A549 (cell line): ENCODE data around the gene RRP12. TPM values are rescaled to one million over a fixed set of nuclear protein-coding genes. Genes with fewer than 3 reads are reported as not detected.
A peak's percentile ranks its signal among the peaks of the same experiment; 100 is the strongest.

ENCODE experiments used
- ATAC-seq, 2 experiments: fragments of 200-7000 bp in 1 of 2; fragments of >200 bp in 1 of 2; cut with Nextera tagmentation in 1 of 2; cut with Tn5 transposase in 1 of 2; 3 replicates each; pipeline versions ENCODE4 v1.8.0 to v1.9.1; 2018 to 2020; ENCODE audit warnings: mild to moderate bottlenecking in 1 of 2, moderate library complexity in 1 of 2
- CTCF ChIA-PET: fragments of 300-600 bp; sonication (Branson Sonifier 250); formaldehyde crosslinking; extraction: SDS; loops from one replicate; lab custom pipeline; 2021; ENCODE audit warnings: antibody characterized with exemption, inconsistent platforms; lab: Yijun Ruan, JAX
- POLR2A ChIA-PET: fragments of 350-600 bp; formaldehyde crosslinking; extraction: SDS; loops from one replicate; lab custom pipeline; 2021; ENCODE audit warnings: antibody characterized with exemption, inconsistent platforms; lab: Yijun Ruan, JAX
- DNase-seq, 2 experiments: peaks; one replicate each; pipeline versions ENCODE4 v3.0.0 to v3.0.0-alpha.2; 2011 to 2016; ENCODE audit warnings: low read depth in 1 of 2, low spot score in 1 of 2
- FAIRE-seq: peaks from 2 replicates; lab custom pipeline; 2011; peaks lifted over from hg19 to GRCh38; lab: Jason Lieb, UNC
- H3K27ac ChIP-seq, 2 experiments: fragments of >200 bp; sonication (Bioruptor Twin); formaldehyde crosslinking; 3 replicates each; pipeline ENCODE4 v1.5.1; 2016 to 2017
- H3K4me1 ChIP-seq: fragments of >200 bp; sonication (Bioruptor Twin); formaldehyde crosslinking; 3 replicates; pipeline ENCODE4 v1.6.1; 2016
- H3K4me2 ChIP-seq: fragments of >200 bp; sonication (Bioruptor Twin); formaldehyde crosslinking; 3 replicates; pipeline ENCODE4 v1.6.1; 2016
- H3K4me3 ChIP-seq: fragments of >200 bp; sonication (Bioruptor Twin); formaldehyde crosslinking; 3 replicates; pipeline ENCODE4 v1.5.1; 2016
- H3K9me3 ChIP-seq: fragments of >200 bp; sonication (Bioruptor Twin); formaldehyde crosslinking; 3 replicates; pipeline ENCODE4 v1.6.1; 2016
- BHLHE40 ChIP-seq: IDR thresholded peaks from 2 replicates; pipeline ENCODE4 v1.6.1; 2012; ENCODE audit warnings: low read depth, low read length, inconsistent platforms
- CHD2 ChIP-seq: fragments of 150-350 bp; IDR thresholded peaks from 2 replicates; pipeline ENCODE4 v1.6.1; 2014; ENCODE audit warnings: low read length; ENCODE audit not compliant: partially characterized antibody
- CHD4 ChIP-seq: fragments of 200-600 bp; sonication (generic); IDR thresholded peaks from 2 replicates; pipeline ENCODE4 v1.6.1; 2016; ENCODE audit warnings: antibody characterized with exemption, mild to moderate bottlenecking, borderline replicate concordance
- EHF ChIP-seq: fragments of 250-450 bp; sonication (Bioruptor Pico); IDR thresholded peaks from 2 replicates; pipeline ENCODE4 v1.5.0; 2020; ENCODE audit warnings: mild to moderate bottlenecking
- EHMT2 ChIP-seq: fragments of 200-600 bp; sonication (generic); IDR thresholded peaks from 2 replicates; pipeline ENCODE4 v1.6.1; 2016; ENCODE audit warnings: antibody characterized with exemption, low read depth, mild to moderate bottlenecking, moderate library complexity
- ESRRA ChIP-seq: fragments of 150-350 bp; IDR thresholded peaks from 2 replicates; pipeline ENCODE4 v1.6.1; 2014; ENCODE audit warnings: mild to moderate bottlenecking, low read length, borderline replicate concordance
- FOSL2 ChIP-seq, 2 experiments: fragments of 450-650 bp in 1 of 2; fragments of >200 bp in 1 of 2; sonication (Bioruptor Twin) in 1 of 2; formaldehyde crosslinking; IDR thresholded peaks; 2 replicates each; pipeline versions ENCODE4 v1.5.0 to v1.6.1; 2016 to 2020; ENCODE audit warnings: mild to moderate bottlenecking in 1 of 2, moderate library complexity in 1 of 2
- FOXS1 ChIP-seq: fragments of 250-450 bp; sonication (Bioruptor Pico); IDR thresholded peaks from 2 replicates; pipeline ENCODE4 v1.5.0; 2020; ENCODE audit warnings: mild to moderate bottlenecking, moderate library complexity
- HDAC2 ChIP-seq: fragments of 200-600 bp; sonication (generic); IDR thresholded peaks from 2 replicates; pipeline ENCODE4 v1.6.1; 2016
- HOXB5 ChIP-seq: fragments of 250-450 bp; sonication (Bioruptor Pico); IDR thresholded peaks from 2 replicates; pipeline ENCODE4 v1.5.0; 2020; ENCODE audit warnings: mild to moderate bottlenecking, moderate library complexity
- JUN ChIP-seq, 2 experiments: fragments of >200 bp; sonication (Bioruptor Twin); formaldehyde crosslinking; IDR thresholded peaks; 2 replicates in 1 of 2; 3 replicates in 1 of 2; pipeline ENCODE4 v1.6.1; 2016 to 2017
- JUNB ChIP-seq: fragments of >200 bp; sonication (Bioruptor Twin); formaldehyde crosslinking; IDR thresholded peaks from 2 replicates; pipeline ENCODE4 v1.6.1; 2016
- MYC ChIP-seq: IDR thresholded peaks from 2 replicates; pipeline ENCODE4 v1.6.1; 2012; ENCODE audit warnings: mild to moderate bottlenecking, inconsistent platforms, low read length, improper control_type of control experiment, borderline replicate concordance
- NR3C1 ChIP-seq: fragments of >200 bp; sonication (Bioruptor Twin); formaldehyde crosslinking; IDR thresholded peaks from 3 replicates; pipeline ENCODE4 v1.6.1; 2017
- POLR2A ChIP-seq: IDR thresholded peaks from 2 replicates; pipeline ENCODE4 v1.6.1; 2012; ENCODE audit warnings: mild to moderate bottlenecking, low read length
- POLR2AphosphoS2 ChIP-seq: conservative IDR thresholded peaks from 2 replicates; pipeline ENCODE4 v1.6.1; 2012; ENCODE audit warnings: low read length, improper control_type of control experiment, inconsistent platforms
- RARB ChIP-seq: fragments of 250-450 bp; sonication (Bioruptor Pico); IDR thresholded peaks from 2 replicates; pipeline ENCODE4 v1.8.0; 2021; ENCODE audit warnings: mild to moderate bottlenecking, moderate library complexity
- RNF2 ChIP-seq: fragments of 200-600 bp; sonication (generic); IDR thresholded peaks from 2 replicates; pipeline ENCODE4 v1.6.1; 2016; ENCODE audit warnings: low read depth, mild to moderate bottlenecking, antibody characterized with exemption, moderate library complexity, borderline replicate concordance
- SMC3 ChIP-seq: fragments of >200 bp; sonication (Bioruptor Twin); formaldehyde crosslinking; IDR thresholded peaks from 3 replicates; pipeline ENCODE4 v1.6.1; 2018; ENCODE audit warnings: inconsistent platforms
- SREBF2 ChIP-seq: fragments of 450-650 bp; IDR thresholded peaks from 2 replicates; pipeline ENCODE4 v1.6.1; 2014; ENCODE audit warnings: mild to moderate bottlenecking, moderate library complexity
- TFCP2L1 ChIP-seq: fragments of 250-450 bp; sonication (Bioruptor Pico); IDR thresholded peaks from 2 replicates; pipeline ENCODE4 v1.5.0; 2021; ENCODE audit warnings: mild to moderate bottlenecking
- ZFP36 ChIP-seq: fragments of 450-650 bp; IDR thresholded peaks from 2 replicates; pipeline ENCODE4 v1.6.1; 2014; ENCODE audit warnings: borderline replicate concordance; ENCODE audit not compliant: partially characterized antibody
- ZNF302 ChIP-seq: fragments of 250-450 bp; sonication (Bioruptor Pico); IDR thresholded peaks from 2 replicates; pipeline ENCODE4 v1.9.0; 2021; ENCODE audit warnings: inconsistent platforms, mild to moderate bottlenecking, moderate library complexity
- ZSCAN20 ChIP-seq: fragments of 250-450 bp; sonication (Bioruptor Pico); IDR thresholded peaks from 2 replicates; pipeline ENCODE4 v1.8.0; 2022; ENCODE audit warnings: mild to moderate bottlenecking, moderate library complexity
- WGBS: methylation state at CpG from one replicate; pipeline ENCODE4 v1.1.6; 2017; ENCODE audit errors: missing lambda C conversion rate; 5-methylcytosine and 5-hydroxymethylcytosine counted together
- polyA plus RNA-seq, 4 experiments: library from polyadenylated mRNA; depleted of rRNA in 3 of 4; stranded (reverse); fragments of >200 nt; fragmentation: RNase III in 1 of 4; extraction: RNeasy Plus Mini Kit Qiagen cat#74134 plus additional on column Dnase treatment in 1 of 4; gene quantifications; 2 replicates in 3 of 4; 3 replicates in 1 of 4; pipeline ENCODE4 v1.2.3, GENCODE V29; 2011 to 2017
- TF ChIP-seq, protein P1 (sequence below): IDR thresholded peaks from 2 replicates; pipeline ENCODE4 v1.6.1; 2012
- TF ChIP-seq, protein P2 (sequence below): fragments of 150-350 bp; IDR thresholded peaks from 2 replicates; pipeline ENCODE4 v1.6.1; 2014; ENCODE audit warnings: low read depth, mild to moderate bottlenecking, low read length
- TF ChIP-seq, protein P3 (sequence below): fragments of >200 bp; sonication (Bioruptor Twin); formaldehyde crosslinking; IDR thresholded peaks from 3 replicates; pipeline ENCODE4 v1.5.1; 2016
- TF ChIP-seq, protein P4 (sequence below): fragments of 450-650 bp; IDR thresholded peaks from 2 replicates; pipeline ENCODE4 v1.6.1; 2014; ENCODE audit warnings: antibody characterized with exemption

RRP12 gene
- polyA plus RNA-seq, 2 of the 4 experiments (the other 2 are of a cell fraction) = 37.9 to 40.8 TPM

DNA sequence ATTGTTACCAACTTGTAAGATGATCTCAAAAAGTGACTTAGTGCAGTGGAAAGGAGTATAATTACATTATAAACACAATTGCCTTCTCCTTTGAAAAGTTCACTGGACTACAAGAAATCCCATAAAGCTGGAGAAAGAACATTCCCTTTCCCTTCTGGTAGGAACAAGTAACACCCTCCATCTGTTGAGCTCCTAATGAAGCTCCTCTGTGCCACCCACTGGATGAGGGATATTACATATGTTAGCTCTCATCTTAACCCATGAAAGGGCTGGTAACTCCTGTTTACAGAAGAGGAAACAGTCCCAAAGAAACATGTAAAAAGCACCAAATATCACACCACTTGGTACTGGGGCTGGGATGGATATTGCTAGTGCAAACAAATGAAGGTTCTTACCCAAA is 32.9 kb upstream of the RRP12 start:
- FAIRE-seq = no peak
- POLR2A ChIA-PET = no interaction called here
- ATAC-seq = peak; percentile 68 to 85; a peak in 5 of 6 replicates

DNA sequence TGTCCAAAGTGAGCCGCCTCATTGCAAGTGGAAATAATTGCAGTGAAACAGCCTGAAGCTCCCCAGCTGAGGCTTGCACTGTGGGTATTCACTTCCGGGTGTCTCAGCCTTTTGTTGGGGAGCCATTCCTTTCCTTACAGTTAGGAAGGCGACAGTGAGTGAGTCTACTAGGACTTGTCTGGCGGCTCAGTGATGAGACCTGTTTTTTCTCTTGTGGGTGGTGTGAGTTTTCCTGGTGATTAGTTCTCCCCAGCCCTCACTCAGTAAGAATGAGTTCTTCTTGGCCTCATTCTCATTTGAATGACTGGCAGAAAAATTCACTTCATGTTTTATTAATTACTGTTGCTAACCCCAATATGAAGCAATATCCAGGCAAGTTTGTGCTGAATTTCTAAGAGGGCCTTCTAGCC is 27.4 kb upstream of the RRP12 start:
- Histone ChIP-seq H3K9me3 (no peaks in the 10 kb centered on the region), H3K4me2 (peak overlapping the region; percentile 72), H3K4me1 (peaks cover 17% of the 10 kb centered on the region; the same call in 2 of the 3 replicates), H3K4me3 (peak overlapping the region; percentile 73), H3K27ac (peak overlapping the region; percentile 25 to 59; a peak in 3 of 6 replicates)
- WGBS = 81% methylated on average over 4 of the region's 4 CpGs
- FAIRE-seq = no peak
- ChIA-PET CTCF (interaction anchor here (1.6 kb wide), 1 partner anchor 22 kb away, joined by 6 read pairs; no protein-coding TSS in a partner anchor), POLR2A (no interaction called here)
- no peak for DNase-seq
- no peak for ATAC-seq
- TF ChIP-seq ESRRA = no peak
- TF ChIP-seq, protein P1, sequence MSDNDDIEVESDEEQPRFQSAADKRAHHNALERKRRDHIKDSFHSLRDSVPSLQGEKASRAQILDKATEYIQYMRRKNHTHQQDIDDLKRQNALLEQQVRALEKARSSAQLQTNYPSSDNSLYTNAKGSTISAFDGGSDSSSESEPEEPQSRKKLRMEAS = no peak
- TF ChIP-seq CHD4 = no peak
- no peak for TF ChIP-seq RNF2
- TF ChIP-seq, protein P2, sequence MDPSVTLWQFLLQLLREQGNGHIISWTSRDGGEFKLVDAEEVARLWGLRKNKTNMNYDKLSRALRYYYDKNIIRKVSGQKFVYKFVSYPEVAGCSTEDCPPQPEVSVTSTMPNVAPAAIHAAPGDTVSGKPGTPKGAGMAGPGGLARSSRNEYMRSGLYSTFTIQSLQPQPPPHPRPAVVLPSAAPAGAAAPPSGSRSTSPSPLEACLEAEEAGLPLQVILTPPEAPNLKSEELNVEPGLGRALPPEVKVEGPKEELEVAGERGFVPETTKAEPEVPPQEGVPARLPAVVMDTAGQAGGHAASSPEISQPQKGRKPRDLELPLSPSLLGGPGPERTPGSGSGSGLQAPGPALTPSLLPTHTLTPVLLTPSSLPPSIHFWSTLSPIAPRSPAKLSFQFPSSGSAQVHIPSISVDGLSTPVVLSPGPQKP = no peak
- no peak for TF ChIP-seq POLR2AphosphoS2
- TF ChIP-seq HDAC2 = no peak
- TF ChIP-seq JUNB = no peak
- no peak for TF ChIP-seq SMC3
- TF ChIP-seq BHLHE40 = no peak
- TF ChIP-seq JUN (IDR thresholded peaks at IDR 0.05) = no peak
- TF ChIP-seq MYC = no peak
- TF ChIP-seq FOXS1 = no peak
- no peak for TF ChIP-seq CHD2
- no peak for TF ChIP-seq EHF (CRISPR knock-in tag)
- no peak for TF ChIP-seq ZNF302 (CRISPR knock-in tag)
- TF ChIP-seq, all 56 proteins: peak for 0

More for the DNA sequence above, 32.9 kb upstream of the RRP12 start:
- TF ChIP-seq, protein P3, sequence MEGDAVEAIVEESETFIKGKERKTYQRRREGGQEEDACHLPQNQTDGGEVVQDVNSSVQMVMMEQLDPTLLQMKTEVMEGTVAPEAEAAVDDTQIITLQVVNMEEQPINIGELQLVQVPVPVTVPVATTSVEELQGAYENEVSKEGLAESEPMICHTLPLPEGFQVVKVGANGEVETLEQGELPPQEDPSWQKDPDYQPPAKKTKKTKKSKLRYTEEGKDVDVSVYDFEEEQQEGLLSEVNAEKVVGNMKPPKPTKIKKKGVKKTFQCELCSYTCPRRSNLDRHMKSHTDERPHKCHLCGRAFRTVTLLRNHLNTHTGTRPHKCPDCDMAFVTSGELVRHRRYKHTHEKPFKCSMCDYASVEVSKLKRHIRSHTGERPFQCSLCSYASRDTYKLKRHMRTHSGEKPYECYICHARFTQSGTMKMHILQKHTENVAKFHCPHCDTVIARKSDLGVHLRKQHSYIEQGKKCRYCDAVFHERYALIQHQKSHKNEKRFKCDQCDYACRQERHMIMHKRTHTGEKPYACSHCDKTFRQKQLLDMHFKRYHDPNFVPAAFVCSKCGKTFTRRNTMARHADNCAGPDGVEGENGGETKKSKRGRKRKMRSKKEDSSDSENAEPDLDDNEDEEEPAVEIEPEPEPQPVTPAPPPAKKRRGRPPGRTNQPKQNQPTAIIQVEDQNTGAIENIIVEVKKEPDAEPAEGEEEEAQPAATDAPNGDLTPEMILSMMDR = no peak; the same call in 2 of the 3 replicates
- TF ChIP-seq RARB (CRISPR knock-in tag) (no peak), NR3C1 (no peak), POLR2AphosphoS2 (no peak), SREBF2 (no peak), EHMT2 (no peak), ZSCAN20 (CRISPR knock-in tag) (no peak), HOXB5 (CRISPR knock-in tag) (no peak), POLR2A (no peak), ZFP36 (no peak), FOSL2 (IDR thresholded peaks at IDR 0.05) (no peak), FOSL2 (CRISPR knock-in tag; IDR thresholded peaks at IDR 0.05) (no peak), CHD2 (no peak), TFCP2L1 (CRISPR knock-in tag) (no peak), JUNB (no peak)
- TF ChIP-seq, protein P4, sequence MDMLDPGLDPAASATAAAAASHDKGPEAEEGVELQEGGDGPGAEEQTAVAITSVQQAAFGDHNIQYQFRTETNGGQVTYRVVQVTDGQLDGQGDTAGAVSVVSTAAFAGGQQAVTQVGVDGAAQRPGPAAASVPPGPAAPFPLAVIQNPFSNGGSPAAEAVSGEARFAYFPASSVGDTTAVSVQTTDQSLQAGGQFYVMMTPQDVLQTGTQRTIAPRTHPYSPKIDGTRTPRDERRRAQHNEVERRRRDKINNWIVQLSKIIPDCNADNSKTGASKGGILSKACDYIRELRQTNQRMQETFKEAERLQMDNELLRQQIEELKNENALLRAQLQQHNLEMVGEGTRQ = no peak
- Histone ChIP-seq H3K9me3 (no peaks in the 10 kb centered on the region), H3K4me2 (no peak overlapping the region), H3K4me3 (no peak overlapping the region), H3K4me1 (no peaks in the 10 kb centered on the region), H3K27ac (no peak overlapping the region)
- DNase-seq = no peak
- CTCF ChIA-PET = interaction anchor here (0.7 to 2.5 kb wide), 4 partner anchors 10 to 42 kb away, joined by 3 to 7 read pairs (median 5); no protein-coding TSS in a partner anchor
